GM23338 (cell line): ENCODE data around the gene NXPH4.

Experiments
- CREB1 ChIP-seq: fragments of 250-450 bp; sonication (Bioruptor Pico); IDR thresholded peaks from 2 replicates; pipeline ENCODE4 v1.5.0; 2020; ENCODE audit warnings: low read depth, mild to moderate bottlenecking, moderate library complexity
- CTCF ChIP-seq, 2 experiments: fragments of 200-600 bp in 1 of 2; sonication (generic) in 1 of 2; conservative IDR thresholded peaks; 2 replicates each; pipeline versions ENCODE4 v1.5.1 to v1.6.1; 2016 to 2017; ENCODE audit warnings: antibody characterized with exemption in 2 of 2, low read depth in 2 of 2, mild to moderate bottlenecking in 2 of 2, moderate library complexity in 1 of 2
- ETS1 ChIP-seq: IDR thresholded peaks from 2 replicates; pipeline ENCODE4 v1.6.1; 2016; ENCODE audit warnings: antibody characterized with exemption
- EZH2 ChIP-seq: fragments of 200-600 bp; sonication (generic); IDR thresholded peaks from one replicate; pipeline ENCODE4 v1.8.0; 2017; ENCODE audit warnings: antibody characterized with exemption, mild to moderate bottlenecking, low read depth; ENCODE audit not compliant: unreplicated experiment
- EZH2phosphoT487 ChIP-seq: fragments of 200-600 bp; sonication (generic); IDR thresholded peaks from one replicate; pipeline ENCODE4 v1.8.1; 2018; ENCODE audit warnings: antibody characterized with exemption; ENCODE audit not compliant: unreplicated experiment
- JUNB ChIP-seq: IDR thresholded peaks from one replicate; pipeline ENCODE4 v1.6.1; 2016; ENCODE audit warnings: antibody characterized with exemption; ENCODE audit not compliant: unreplicated experiment
- NANOG ChIP-seq: IDR thresholded peaks from 2 replicates; pipeline ENCODE4 v1.6.1; 2016; ENCODE audit warnings: antibody characterized with exemption, borderline replicate concordance
- POLR2AphosphoS5 ChIP-seq: IDR thresholded peaks from 2 replicates; pipeline ENCODE4 v1.6.1; 2016; ENCODE audit warnings: antibody characterized with exemption, low read depth
- REST ChIP-seq: IDR thresholded peaks from one replicate; pipeline ENCODE4 v1.6.1; 2018; ENCODE audit warnings: antibody characterized with exemption; ENCODE audit not compliant: unreplicated experiment
- ZNF114 ChIP-seq: fragments of 250-450 bp; sonication (Bioruptor Pico); IDR thresholded peaks from 2 replicates; pipeline ENCODE4 v1.5.0; 2020; ENCODE audit warnings: mild to moderate bottlenecking, moderate library complexity
- ZNF331 ChIP-seq: fragments of 250-450 bp; sonication (Bioruptor Pico); IDR thresholded peaks from 2 replicates; pipeline ENCODE4 v1.5.0; 2020; ENCODE audit warnings: low read depth, mild to moderate bottlenecking, moderate library complexity
- ZNF462 ChIP-seq: fragments of 250-450 bp; sonication (Bioruptor Pico); IDR thresholded peaks from 2 replicates; pipeline ENCODE4 v1.5.0; 2020; ENCODE audit warnings: mild to moderate bottlenecking, moderate library complexity

- TF ChIP-seq EZH2 (peak; percentile 21), POLR2AphosphoS5 (no peak; the same call in 1 of the 2 replicates), CTCF (conservative IDR thresholded peaks at IDR 0.05; ENCODE audit: low read depth in 2 of 2) (no peak), REST (no peak), CREB1 (CRISPR knock-in tag) (no peak), EZH2phosphoT487 (no peak), ZNF114 (CRISPR knock-in tag) (no peak), JUNB (no peak), ZNF462 (CRISPR knock-in tag) (no peak), ETS1 (no peak), ZNF331 (CRISPR knock-in tag) (no peak), NANOG (no peak)
Measured at GRCh38 chr12:57213763-57214397, 2.7 kb upstream of the NXPH4 start.
